Fibroblast of lung (primary cell): Measurements from ENCODE around the gene CCDC121.

ENCODE experiments used
- CTCF ChIP-seq, 2 donors: IDR thresholded peaks in 1 of 2; conservative IDR thresholded peaks in 1 of 2; 1 replicate in 1 of 2; 2 replicates in 1 of 2; pipeline ENCODE4 v1.5.1; 2011 to 2012; ENCODE audit warnings: low read length in 2 of 2, control low read depth in 1 of 2, inconsistent platforms in 1 of 2, low read depth in 1 of 2, mild to moderate bottlenecking in 1 of 2
- EZH2 ChIP-seq: IDR thresholded peaks from 2 replicates; pipeline ENCODE4 v1.5.1; 2012; ENCODE audit warnings: low read length, control low read depth, mild to moderate bottlenecking; ENCODE audit errors: missing control alignments

DNA sequence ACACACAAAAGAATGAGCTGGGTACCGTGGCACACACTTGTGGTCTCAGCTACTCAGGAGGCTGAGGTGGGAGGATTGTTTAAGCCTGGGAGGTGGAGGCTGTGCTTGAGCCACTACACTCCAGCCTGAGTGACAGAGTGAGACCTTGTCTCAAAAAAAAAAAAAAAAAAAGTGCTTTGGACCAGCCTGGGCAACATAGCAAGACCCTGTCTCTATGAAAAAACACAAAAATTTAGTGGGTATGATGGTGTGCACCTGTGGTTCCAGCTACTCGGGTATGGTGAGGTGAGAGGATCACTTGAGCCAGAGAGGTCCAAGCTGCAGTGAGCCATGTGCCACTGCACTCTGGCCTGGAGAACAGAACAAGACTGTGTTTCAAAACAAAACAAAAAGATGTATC lies 35.6 kb downstream of the CCDC121 start:
- TF ChIP-seq CTCF (conservative IDR thresholded peaks at IDR 0.05 in 1 of 2, IDR thresholded peaks at IDR 0.05 in 1 of 2; ENCODE audit: low read depth in 1 of 2, low read length in 2 of 2) (no peak), EZH2 (no peak)
